NCI-H748 (cell line): ENCODE results near the gene MAP3K3.
"Not testable (repeated sequence)": the region's sequence is repeated elsewhere in the genome, so short reads cannot be mapped to it uniquely, and the experiment has no call there.

Source experiments
- DNase-seq: peaks from one replicate; lab custom pipeline; 2025; ENCODE audit not compliant: unreplicated experiment; lab: John Stamatoyannopoulos, UW

Gene MAP3K3

GRCh38 chr17:63704836-63705235, 82.6 kb downstream of the MAP3K3 start:
- DNase-seq: no peak

- no peak for DNase-seq
These were observed 83.4 kb downstream of the MAP3K3 start for GRCh38 chr17:63705657-63706056.

GRCh38 chr17:63706336-63707082, 84.3 kb downstream of the MAP3K3 start:
- DNase-seq: no peak

- no peak for DNase-seq
These were observed 84.9 kb downstream of the MAP3K3 start for GRCh38 chr17:63707151-63707550.

- no peak for DNase-seq
These were observed 86.9 kb downstream of the MAP3K3 start for GRCh38 chr17:63709110-63709509.

- no peak for DNase-seq
These were observed 92.5 kb downstream of the MAP3K3 start for GRCh38 chr17:63714550-63715277.

GRCh38 chr17:63716426-63716825, 94.2 kb downstream of the MAP3K3 start:
- no peak for DNase-seq

- no peak for DNase-seq
These were observed 96.8 kb downstream of the MAP3K3 start for GRCh38 chr17:63718988-63719387.

GRCh38 chr17:63720194-63720593, 98.0 kb downstream of the MAP3K3 start:
- not testable (repeated sequence) for DNase-seq

GRCh38 chr17:63722403-63722802, 100.2 kb downstream of the MAP3K3 start:
- DNase-seq: no peak

- DNase-seq: no peak
These were observed 113.5 kb downstream of the MAP3K3 start for GRCh38 chr17:63735691-63736090.

GRCh38 chr17:63740464-63741142, 118.4 kb downstream of the MAP3K3 start:
- peak; percentile 26 for DNase-seq

- no peak for DNase-seq
These were observed 118.9 kb downstream of the MAP3K3 start for GRCh38 chr17:63741143-63741407.

- DNase-seq: peak; percentile 99
These were observed 119.4 kb downstream of the MAP3K3 start, which contains the start of gene STRADA for GRCh38 chr17:63741408-63742173. Gene STRADA (minus strand): TSS chr17:63741799. CDS start chr17:63728369, 13,430 bp downstream.
